Skeletal muscle tissue (tissue), 4 donors: Measurements from ENCODE around the gene ACOX3. TPM values are rescaled to one million over a fixed set of nuclear protein-coding genes. Genes with fewer than 3 reads are reported as not detected.

Source experiments
- H3K27ac ChIP-seq: one replicate; pipeline ENCODE4 v1.7.0; 2013; ENCODE audit warnings: mild to moderate bottlenecking, low read depth, low read length, inconsistent platforms
- H3K27me3 ChIP-seq, 3 donors: one replicate each; pipeline ENCODE4 v1.7.0; 2013; ENCODE audit warnings: low read length in 3 of 3; ENCODE audit not compliant: control insufficient read depth in 3 of 3, insufficient read depth in 3 of 3
- H3K36me3 ChIP-seq, 3 donors: one replicate each; pipeline ENCODE4 v1.7.0; 2013; ENCODE audit warnings: low read length in 3 of 3; ENCODE audit not compliant: control insufficient read depth in 3 of 3, insufficient read depth in 3 of 3
- H3K4me1 ChIP-seq, 3 donors: one replicate each; pipeline ENCODE4 v1.7.0; 2013; ENCODE audit warnings: low read length in 3 of 3, mild to moderate bottlenecking in 3 of 3; ENCODE audit not compliant: control insufficient read depth in 3 of 3, insufficient read depth in 3 of 3
- H3K4me3 ChIP-seq, 3 donors: one replicate each; pipeline ENCODE4 v1.7.0; 2013; ENCODE audit warnings: low read length in 3 of 3
- H3K9ac ChIP-seq, 3 donors: one replicate each; pipeline ENCODE4 v1.7.0; 2013; ENCODE audit warnings: low read length in 3 of 3, mild to moderate bottlenecking in 3 of 3, moderate library complexity in 2 of 3, low read depth in 1 of 3
- H3K9me3 ChIP-seq, 3 donors: one replicate each; pipeline ENCODE4 v1.7.0; 2013; ENCODE audit warnings: low read length in 3 of 3; ENCODE audit not compliant: control insufficient read depth in 3 of 3
- total RNA-seq: library from RNA; depleted of rRNA; stranded (reverse); fragments of >200 nt; gene quantifications from one replicate; pipeline ENCODE4 v1.2.3, GENCODE V29; 2014
- donor health status: Osteomylitis.

Gene ACOX3
- total RNA-seq, 1 donor from 2014 or later, result 21.9 TPM

GRCh38 chr4:8467016-8467415 lies 26.5 kb upstream of the ACOX3 start:
- Histone ChIP-seq H3K4me1 (peaks cover 0 to 3% (median 1%) of the 10 kb centered on the region in 3 donors), H3K27ac (no peak overlapping the region), H3K27me3 (no peaks in the 10 kb centered on the region), H3K9ac (no peak overlapping the region), H3K36me3 (peaks cover 36 to 70% (median 43%) of the 10 kb centered on the region in 3 donors), H3K9me3 (no peaks in the 10 kb centered on the region), H3K4me3 (no peak overlapping the region)

GRCh38 chr4:8465615-8466611 lies 25.4 kb upstream of the ACOX3 start:
- no peak overlapping the region for H3K9ac ChIP-seq
- peaks cover 40 to 70% (median 47%) of the 10 kb centered on the region in 3 donors for H3K36me3 ChIP-seq
- H3K4me1 ChIP-seq, result no peaks in the 10 kb centered on the region
- H3K4me3 ChIP-seq, result no peak overlapping the region
- H3K27me3 ChIP-seq, result no peaks in the 10 kb centered on the region
- no peak overlapping the region for H3K27ac ChIP-seq
- no peaks in the 10 kb centered on the region for H3K9me3 ChIP-seq

DNA sequence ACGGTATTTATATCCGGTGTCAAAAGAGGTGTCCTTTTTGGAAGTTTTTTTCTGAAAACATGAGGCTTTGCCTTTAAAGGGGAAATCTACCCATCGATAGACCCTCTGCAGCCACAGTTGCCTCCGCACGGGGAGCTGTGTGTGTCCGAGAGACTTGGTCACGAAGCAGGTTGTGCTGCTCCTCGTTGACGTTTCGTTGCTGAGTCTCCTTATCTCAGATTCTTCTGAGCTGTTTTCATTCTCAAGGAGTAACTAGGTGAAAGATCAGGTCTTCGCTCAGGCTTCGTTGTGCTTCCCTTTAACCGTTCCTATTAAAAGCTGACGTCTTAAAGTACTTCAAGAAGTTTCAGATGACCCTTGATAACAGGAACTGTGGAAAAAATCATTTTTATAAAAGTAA lies 23.9 kb upstream of the ACOX3 start:
- H3K36me3 ChIP-seq, result peaks cover 40 to 66% (median 46%) of the 10 kb centered on the region in 3 donors
- H3K27me3 ChIP-seq, result no peaks in the 10 kb centered on the region
- no peak overlapping the region for H3K27ac ChIP-seq
- H3K4me3 ChIP-seq, result no peak overlapping the region
- H3K9me3 ChIP-seq, result no peaks in the 10 kb centered on the region
- H3K4me1 ChIP-seq, result no peaks in the 10 kb centered on the region
- no peak overlapping the region for H3K9ac ChIP-seq

GRCh38 chr4:8463811-8464210 lies 23.3 kb upstream of the ACOX3 start:
- Histone ChIP-seq H3K27ac (no peak overlapping the region), H3K4me3 (no peak overlapping the region), H3K36me3 (peaks cover 35 to 64% (median 46%) of the 10 kb centered on the region in 3 donors), H3K9ac (no peak overlapping the region), H3K9me3 (no peaks in the 10 kb centered on the region), H3K4me1 (no peaks in the 10 kb centered on the region), H3K27me3 (no peaks in the 10 kb centered on the region)

- Histone ChIP-seq H3K4me3 (no peak overlapping the region), H3K9ac (no peak overlapping the region), H3K36me3 (peaks cover 37 to 63% (median 46%) of the 10 kb centered on the region in 3 donors), H3K27ac (no peak overlapping the region), H3K9me3 (no peaks in the 10 kb centered on the region), H3K4me1 (no peaks in the 10 kb centered on the region), H3K27me3 (no peaks in the 10 kb centered on the region)
These were observed 21.1 kb upstream of the ACOX3 start for GRCh38 chr4:8461616-8462015.

DNA sequence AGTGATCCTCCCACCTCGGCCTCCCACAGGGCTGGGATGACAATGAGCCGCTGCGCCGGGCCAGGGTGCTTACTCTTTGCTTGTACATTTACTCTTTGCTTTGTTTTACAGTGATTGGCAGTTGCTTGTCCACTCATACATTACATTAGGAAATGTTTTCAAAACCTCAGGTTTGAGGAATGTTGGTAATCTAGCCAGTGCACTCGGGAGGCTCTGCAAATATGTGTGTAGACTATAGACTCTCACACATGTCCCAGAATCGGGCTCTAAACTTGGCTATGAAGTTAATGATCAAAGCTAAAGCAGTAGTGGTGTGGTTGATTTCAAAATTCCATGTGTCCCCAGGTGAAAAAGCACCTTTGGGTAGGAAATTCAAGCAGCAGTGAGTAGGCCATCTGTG lies 20.6 kb upstream of the ACOX3 start:
- Histone ChIP-seq H3K4me3 (no peak overlapping the region), H3K27ac (no peak overlapping the region), H3K36me3 (peaks cover 36 to 59% (median 44%) of the 10 kb centered on the region in 3 donors), H3K9me3 (no peaks in the 10 kb centered on the region), H3K4me1 (no peaks in the 10 kb centered on the region), H3K27me3 (no peaks in the 10 kb centered on the region), H3K9ac (no peak overlapping the region)

GRCh38 chr4:8459867-8460445 lies 19.4 kb upstream of the ACOX3 start:
- Histone ChIP-seq H3K36me3 (peaks cover 33 to 57% (median 47%) of the 10 kb centered on the region in 3 donors), H3K9ac (no peak overlapping the region), H3K4me1 (no peaks in the 10 kb centered on the region), H3K4me3 (no peak overlapping the region), H3K9me3 (no peaks in the 10 kb centered on the region), H3K27me3 (no peaks in the 10 kb centered on the region), H3K27ac (no peak overlapping the region)

DNA sequence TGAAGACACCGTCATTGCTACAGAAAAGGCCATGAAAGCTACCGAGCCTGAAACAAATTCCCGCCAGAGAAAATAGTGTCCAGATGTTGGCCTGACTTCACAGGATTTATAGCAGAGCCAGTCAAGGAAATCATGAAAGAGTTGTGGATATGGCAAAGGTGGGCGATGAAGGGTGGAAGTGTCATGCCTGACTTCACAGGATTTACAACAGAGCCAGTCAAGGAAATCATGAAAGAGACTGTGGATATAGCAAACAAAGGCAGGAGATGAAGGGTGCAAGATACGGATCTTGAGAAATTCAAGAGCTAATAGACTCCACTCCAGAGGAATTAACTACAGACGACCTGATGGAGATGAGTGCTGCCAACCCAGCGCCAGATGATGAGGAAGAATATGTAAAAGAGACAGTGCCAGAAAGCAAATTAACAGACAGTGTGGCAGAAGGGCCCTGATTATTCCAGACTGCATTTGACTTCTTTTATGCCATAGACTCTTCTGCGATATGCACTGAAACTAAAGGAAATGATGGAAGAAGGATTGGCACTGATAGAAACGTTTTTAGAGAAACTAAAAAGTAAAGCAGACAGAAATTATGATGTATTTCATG lies 17.2 kb upstream of the ACOX3 start:
- Histone ChIP-seq H3K4me3 (no peak overlapping the region), H3K4me1 (no peaks in the 10 kb centered on the region), H3K9ac (no peak overlapping the region), H3K36me3 (peaks cover 54 to 60% (median 58%) of the 10 kb centered on the region in 3 donors), H3K27ac (no peak overlapping the region), H3K27me3 (no peaks in the 10 kb centered on the region), H3K9me3 (no peaks in the 10 kb centered on the region)

DNA sequence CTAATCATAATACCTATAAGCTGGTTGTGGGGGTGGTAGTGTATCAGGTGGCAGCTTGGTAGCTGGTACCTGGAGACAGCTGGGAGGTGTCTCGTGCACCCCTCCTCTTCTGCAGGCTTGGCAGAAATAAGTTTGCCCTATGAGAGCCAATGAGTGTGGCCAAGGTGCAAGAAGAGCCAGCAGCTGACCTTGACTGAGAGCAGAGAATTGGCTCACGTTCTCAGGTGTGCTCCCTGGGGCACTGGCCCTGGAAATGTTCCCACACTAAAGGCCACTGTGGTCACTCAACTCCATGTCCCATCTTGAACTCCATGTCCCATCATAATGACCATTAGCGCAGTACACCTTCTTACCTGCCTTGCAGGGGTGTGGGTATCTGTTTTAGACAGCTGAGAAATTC lies 13.4 kb upstream of the ACOX3 start:
- Histone ChIP-seq H3K27ac (no peak overlapping the region), H3K4me1 (no peaks in the 10 kb centered on the region), H3K4me3 (no peak overlapping the region), H3K9me3 (no peaks in the 10 kb centered on the region), H3K27me3 (no peaks in the 10 kb centered on the region), H3K36me3 (peaks cover 62 to 72% (median 64%) of the 10 kb centered on the region in 3 donors), H3K9ac (no peak overlapping the region)
